ENCODE data around the gene IPMK.

GRCh38 chr10:58212622-58213021 lies 55.1 kb downstream of the IPMK start:
- TF ChIP-seq, protein P1, sequence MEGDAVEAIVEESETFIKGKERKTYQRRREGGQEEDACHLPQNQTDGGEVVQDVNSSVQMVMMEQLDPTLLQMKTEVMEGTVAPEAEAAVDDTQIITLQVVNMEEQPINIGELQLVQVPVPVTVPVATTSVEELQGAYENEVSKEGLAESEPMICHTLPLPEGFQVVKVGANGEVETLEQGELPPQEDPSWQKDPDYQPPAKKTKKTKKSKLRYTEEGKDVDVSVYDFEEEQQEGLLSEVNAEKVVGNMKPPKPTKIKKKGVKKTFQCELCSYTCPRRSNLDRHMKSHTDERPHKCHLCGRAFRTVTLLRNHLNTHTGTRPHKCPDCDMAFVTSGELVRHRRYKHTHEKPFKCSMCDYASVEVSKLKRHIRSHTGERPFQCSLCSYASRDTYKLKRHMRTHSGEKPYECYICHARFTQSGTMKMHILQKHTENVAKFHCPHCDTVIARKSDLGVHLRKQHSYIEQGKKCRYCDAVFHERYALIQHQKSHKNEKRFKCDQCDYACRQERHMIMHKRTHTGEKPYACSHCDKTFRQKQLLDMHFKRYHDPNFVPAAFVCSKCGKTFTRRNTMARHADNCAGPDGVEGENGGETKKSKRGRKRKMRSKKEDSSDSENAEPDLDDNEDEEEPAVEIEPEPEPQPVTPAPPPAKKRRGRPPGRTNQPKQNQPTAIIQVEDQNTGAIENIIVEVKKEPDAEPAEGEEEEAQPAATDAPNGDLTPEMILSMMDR (conservative IDR thresholded peaks at IDR 0.05): no peak
- TF ChIP-seq EZH2 (IDR thresholded peaks at IDR 0.05; ENCODE audit: low read depth): no peak
